AG09319 (cell line): ENCODE results near the gene PRKD1.

Experiments used
- DNase-seq: peaks from one replicate; pipeline ENCODE4 v3.0.0-alpha.2; 2010; ENCODE audit warnings: low read depth; ENCODE audit errors: extremely low read depth
- CTCF ChIP-seq: IDR thresholded peaks from 2 replicates; pipeline ENCODE4 v1.5.1; 2011; ENCODE audit warnings: low read depth, mild to moderate bottlenecking, inconsistent platforms, low read length, moderate library complexity

PRKD1 gene

GRCh38 chr14:29773990-29774389 is 153.7 kb downstream of the PRKD1 start:
- no peak for TF ChIP-seq CTCF
- DNase-seq, result no peak

GRCh38 chr14:29763342-29763858 is 164.2 kb downstream of the PRKD1 start:
- no peak for TF ChIP-seq CTCF
- no peak for DNase-seq

DNA sequence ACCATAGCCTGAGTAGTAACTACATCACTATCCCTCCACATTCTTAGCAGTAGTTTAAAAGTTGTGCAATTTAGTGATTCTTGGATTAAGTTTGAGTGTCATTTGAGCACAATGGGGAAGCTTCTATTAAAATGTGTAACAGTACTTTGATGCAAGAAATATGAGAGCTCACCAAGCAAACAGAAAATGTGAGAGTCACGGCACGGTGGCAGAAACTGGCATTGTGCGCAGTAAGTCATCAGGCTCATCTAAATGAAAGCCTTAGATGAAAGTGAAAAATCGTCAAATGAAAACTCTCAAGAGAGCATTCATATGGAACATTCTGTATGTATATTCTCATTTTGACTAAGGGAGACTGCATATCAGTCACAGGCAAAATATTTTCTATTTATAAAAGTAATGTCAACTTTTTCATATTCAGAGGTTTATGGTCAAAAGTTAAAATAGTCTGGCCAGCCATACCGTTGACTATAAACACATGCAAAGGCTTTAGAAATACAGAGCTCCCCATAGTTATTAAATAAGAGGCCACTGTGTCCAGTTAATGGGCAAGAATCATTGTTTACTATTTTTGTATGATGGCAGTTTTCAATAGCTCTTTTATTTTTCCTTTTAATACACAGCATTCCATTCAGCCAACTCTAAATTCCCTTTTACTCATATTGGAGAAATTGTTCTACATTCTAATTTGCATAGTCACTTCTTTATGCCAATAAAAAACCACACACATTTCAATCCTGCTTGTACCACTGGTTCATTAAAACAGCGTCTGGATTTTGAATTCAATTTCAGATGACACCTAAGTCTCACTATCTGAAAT is 167.9 kb downstream of the PRKD1 start:
- no peak for TF ChIP-seq CTCF

DNA sequence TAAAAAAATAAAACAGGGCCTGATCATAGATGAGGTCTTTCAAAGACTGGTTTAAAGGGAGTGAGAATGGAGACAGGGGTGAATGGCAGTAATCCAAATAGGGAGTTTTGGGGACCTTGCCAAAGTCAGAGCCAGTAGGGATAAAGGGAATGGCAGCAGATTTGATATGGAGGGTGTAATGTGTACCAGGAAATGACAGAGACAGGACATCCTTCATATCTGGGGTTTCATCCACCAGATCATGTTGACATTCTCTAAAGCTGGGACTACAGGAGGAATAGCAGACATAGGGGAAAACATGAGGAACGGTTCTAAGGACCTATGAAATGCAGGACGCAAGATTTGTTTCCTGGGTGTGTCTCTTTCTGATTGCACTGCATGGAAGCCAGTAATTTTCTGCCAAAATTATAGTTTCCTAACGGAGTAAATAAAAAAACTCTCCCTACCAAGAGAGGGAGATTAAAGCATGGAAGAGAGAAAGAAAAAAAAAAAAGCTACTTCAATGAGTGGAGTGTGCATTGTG is 169.9 kb downstream of the PRKD1 start:
- no peak for DNase-seq

More for the DNA sequence above, 167.9 kb downstream of the PRKD1 start:
- DNase-seq, result no peak

GRCh38 chr14:29757188-29757680 is 170.4 kb downstream of the PRKD1 start:
- TF ChIP-seq CTCF, result no peak
- no peak for DNase-seq

More for the DNA sequence above, 169.9 kb downstream of the PRKD1 start:
- TF ChIP-seq CTCF, result no peak

DNA sequence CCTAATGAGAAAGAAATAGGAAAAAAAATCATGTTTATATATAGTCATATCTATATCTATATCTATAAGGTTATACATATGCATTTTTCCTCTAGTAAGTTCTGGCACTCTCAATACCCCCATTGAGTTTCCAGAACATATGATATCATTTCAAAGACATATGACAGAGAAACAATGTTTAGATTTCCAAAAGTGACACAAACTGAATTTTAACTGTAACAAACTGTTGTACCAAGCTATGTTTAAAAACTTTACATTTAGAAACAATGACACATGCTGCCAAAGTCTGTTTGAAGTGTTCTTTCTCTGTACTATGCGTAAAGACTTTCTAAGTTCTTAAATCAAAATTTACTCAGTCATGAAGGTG is 171.6 kb downstream of the PRKD1 start:
- TF ChIP-seq CTCF, result no peak
- no peak for DNase-seq
